Activated CD8-positive, alpha-beta memory T cell treated with anti-CD3 and anti-CD28 coated beads, Interleukin-2, amount 10 ng/mL, durations not matched to agents 7 days and 5 days (primary cell): ENCODE measurements around the gene USP2. TPM values are rescaled to one million over a fixed set of nuclear protein-coding genes. Genes with fewer than 3 reads are reported as not detected.

ENCODE experiments used
- ATAC-seq: fragments of 150-1000 bp; cut with Tn5 transposase; one replicate; pipeline ENCODE4 v1.10.0; 2021; ENCODE audit warnings: moderate library complexity
- CTCF ChIA-PET: fragments of 350-600 bp; sonication (Branson Sonifier 250); formaldehyde crosslinking; loops from one replicate; lab custom pipeline; 2021; ENCODE audit warnings: antibody characterized with exemption; lab: Charles Lee
- DNase-seq: peaks from one replicate; pipeline ENCODE4 v3.0.0-alpha.2; 2020
- H3K27ac Mint-ChIP-seq: one replicate; pipeline ENCODE4 v1.8.0; 2021; ENCODE audit warnings: mild to moderate bottlenecking, mixed read lengths
- H3K27me3 Mint-ChIP-seq: one replicate; pipeline ENCODE4 v1.8.0; 2021; ENCODE audit warnings: mixed read lengths
- H3K36me3 Mint-ChIP-seq: one replicate; pipeline ENCODE4 v1.8.0; 2021; ENCODE audit warnings: mild to moderate bottlenecking, mixed read lengths
- H3K4me1 Mint-ChIP-seq: one replicate; pipeline ENCODE4 v1.8.0; 2021; ENCODE audit warnings: mixed read lengths
- H3K4me3 Mint-ChIP-seq: one replicate; pipeline ENCODE4 v1.8.0; 2021; ENCODE audit warnings: mild to moderate bottlenecking, moderate library complexity, mixed read lengths
- H3K9me3 Mint-ChIP-seq: one replicate; pipeline ENCODE4 v1.8.0; 2022; ENCODE audit warnings: low read depth, mixed read lengths
- total RNA-seq, 2 experiments: library from RNA; stranded (reverse); gene quantifications; one replicate each; pipeline ENCODE4 v1.2.3, GENCODE V29; 2021

Gene USP2, protein sequence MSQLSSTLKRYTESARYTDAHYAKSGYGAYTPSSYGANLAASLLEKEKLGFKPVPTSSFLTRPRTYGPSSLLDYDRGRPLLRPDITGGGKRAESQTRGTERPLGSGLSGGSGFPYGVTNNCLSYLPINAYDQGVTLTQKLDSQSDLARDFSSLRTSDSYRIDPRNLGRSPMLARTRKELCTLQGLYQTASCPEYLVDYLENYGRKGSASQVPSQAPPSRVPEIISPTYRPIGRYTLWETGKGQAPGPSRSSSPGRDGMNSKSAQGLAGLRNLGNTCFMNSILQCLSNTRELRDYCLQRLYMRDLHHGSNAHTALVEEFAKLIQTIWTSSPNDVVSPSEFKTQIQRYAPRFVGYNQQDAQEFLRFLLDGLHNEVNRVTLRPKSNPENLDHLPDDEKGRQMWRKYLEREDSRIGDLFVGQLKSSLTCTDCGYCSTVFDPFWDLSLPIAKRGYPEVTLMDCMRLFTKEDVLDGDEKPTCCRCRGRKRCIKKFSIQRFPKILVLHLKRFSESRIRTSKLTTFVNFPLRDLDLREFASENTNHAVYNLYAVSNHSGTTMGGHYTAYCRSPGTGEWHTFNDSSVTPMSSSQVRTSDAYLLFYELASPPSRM
- under 1 TPM; 0.28 to 0.76 TPM for total RNA-seq

GRCh38 chr11:119381181-119381988 is at the start of gene USP2:
Gene USP2 (minus strand): TSS chr11:119381690. CDS start chr11:119373480, 8,210 bp downstream.
- H3K4me3 Mint-ChIP-seq = no peak within 1 kb of the TSS
- CTCF ChIA-PET = interaction anchor here (0.7 to 18.1 kb wide), 15 partner anchors 8 to 273 kb away, joined by 3 to 318 read pairs (median 4); no protein-coding TSS in a partner anchor
- H3K4me1 Mint-ChIP-seq = peaks cover 9% of the 10 kb centered on the region
- peak; percentile 98 for ATAC-seq
- H3K9me3 Mint-ChIP-seq = no peaks in the 10 kb centered on the region
- DNase-seq = peak; percentile 96
- no peaks in the 10 kb centered on the region for H3K36me3 Mint-ChIP-seq
- peaks cover 7% of the 10 kb centered on the region for H3K27me3 Mint-ChIP-seq
- no peak within 1 kb of the TSS for H3K27ac Mint-ChIP-seq

DNA sequence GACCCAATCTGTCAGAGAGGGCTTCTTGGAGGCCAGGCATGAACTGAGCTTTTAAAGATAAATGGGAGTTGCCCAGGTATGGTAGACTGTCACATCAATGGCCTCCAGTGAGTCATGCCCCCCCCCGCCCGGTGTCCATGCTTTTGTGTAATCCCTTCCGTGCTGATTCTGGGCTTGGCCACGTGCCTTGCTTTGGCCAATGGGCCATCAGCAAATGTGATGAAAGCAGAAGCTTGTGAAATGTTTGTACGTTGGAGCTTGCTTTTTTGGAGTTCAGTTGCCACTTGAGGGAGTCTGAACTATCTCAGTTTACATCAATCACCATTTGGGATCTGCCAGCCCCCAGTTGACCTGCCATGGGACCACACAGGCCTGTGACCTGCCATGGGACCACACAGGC is 45.8 kb upstream of the USP2 start:
- Mint-ChIP-seq H3K4me3 (no peak overlapping the region), H3K27ac (no peak overlapping the region), H3K4me1 (peaks cover 8% of the 10 kb centered on the region), H3K9me3 (no peaks in the 10 kb centered on the region), H3K36me3 (no peaks in the 10 kb centered on the region), H3K27me3 (peaks cover 51% of the 10 kb centered on the region)
- CTCF ChIA-PET = interaction anchor here (1.4 kb wide), 1 partner anchor 12 kb away, joined by 3 read pairs; no protein-coding TSS in a partner anchor
- no peak for DNase-seq
- no peak for ATAC-seq

DNA sequence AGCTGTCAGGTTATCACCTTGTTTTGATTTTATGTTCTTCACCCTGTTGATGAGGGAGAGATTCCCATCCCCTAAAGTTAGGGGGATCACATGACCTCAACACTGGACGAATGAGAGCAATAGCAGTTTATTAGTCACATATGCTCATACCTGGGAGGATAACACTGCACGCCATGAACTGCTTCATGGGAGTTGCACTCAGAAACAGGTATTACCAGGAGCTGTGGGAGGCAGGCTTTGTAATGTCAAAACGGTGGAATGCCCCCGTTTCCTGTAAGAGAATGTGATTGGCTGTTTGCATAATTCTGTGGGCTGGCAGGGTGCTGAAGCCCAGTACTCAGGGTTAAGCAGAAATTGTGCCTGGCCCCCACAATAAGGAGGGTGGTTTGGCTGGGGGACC is 44.7 kb upstream of the USP2 start:
- Mint-ChIP-seq H3K4me1 (peaks cover 11% of the 10 kb centered on the region), H3K27ac (no peak overlapping the region), H3K4me3 (no peak overlapping the region), H3K27me3 (peaks cover 53% of the 10 kb centered on the region), H3K36me3 (no peaks in the 10 kb centered on the region), H3K9me3 (no peaks in the 10 kb centered on the region)
- DNase-seq (no peak), ATAC-seq (no peak)
- CTCF ChIA-PET = interaction anchor here (0.8 to 1.2 kb wide), 3 partner anchors 40 to 49 kb away, joined by 3 to 4 read pairs (median 3); no protein-coding TSS in a partner anchor

DNA sequence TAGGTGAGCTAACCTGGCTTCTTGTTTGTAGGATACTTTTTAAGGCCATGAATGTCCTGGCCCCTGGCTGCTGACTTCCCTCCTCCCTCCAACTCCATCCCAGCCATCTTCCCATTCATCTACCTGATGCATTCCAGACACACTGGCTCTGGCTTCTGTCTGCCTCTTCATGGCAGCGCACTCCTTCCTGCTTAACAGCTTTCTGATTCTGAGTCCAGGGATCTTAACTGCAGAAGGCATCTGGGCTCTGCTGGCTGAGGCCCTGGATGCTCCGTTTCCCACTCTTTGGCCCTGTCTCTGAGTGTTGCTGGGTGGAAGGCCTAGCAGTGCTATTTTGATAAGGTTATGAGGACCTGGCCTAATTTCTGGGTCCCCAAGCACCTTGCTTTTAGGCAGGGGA is 43.3 kb upstream of the USP2 start:
- peaks cover 11% of the 10 kb centered on the region for H3K4me1 Mint-ChIP-seq
- no peaks in the 10 kb centered on the region for H3K9me3 Mint-ChIP-seq
- CTCF ChIA-PET = interaction anchor here (1.6 kb wide), 1 partner anchor 69 kb away, joined by 4 read pairs; no protein-coding TSS in a partner anchor
- H3K27ac Mint-ChIP-seq = no peak overlapping the region
- no peaks in the 10 kb centered on the region for H3K36me3 Mint-ChIP-seq
- ATAC-seq = no peak
- no peak overlapping the region for H3K4me3 Mint-ChIP-seq
- no peak for DNase-seq
- H3K27me3 Mint-ChIP-seq = peaks cover 56% of the 10 kb centered on the region

- CTCF ChIA-PET = interaction anchor here (1.6 kb wide), 1 partner anchor 68 kb away, joined by 4 read pairs; no protein-coding TSS in a partner anchor
- H3K27me3 Mint-ChIP-seq = peaks cover 53% of the 10 kb centered on the region
- no peaks in the 10 kb centered on the region for H3K9me3 Mint-ChIP-seq
- no peaks in the 10 kb centered on the region for H3K36me3 Mint-ChIP-seq
- DNase-seq (no peak), ATAC-seq (no peak)
- H3K4me1 Mint-ChIP-seq = peaks cover 11% of the 10 kb centered on the region
- H3K4me3 Mint-ChIP-seq = no peak overlapping the region
- H3K27ac Mint-ChIP-seq = no peak overlapping the region
Observed at GRCh38 chr11:119424276-119424675, 42.8 kb upstream of the USP2 start.

GRCh38 chr11:119423509-119424254 is 42.2 kb upstream of the USP2 start:
- Mint-ChIP-seq H3K4me1 (peaks cover 11% of the 10 kb centered on the region), H3K27ac (no peak overlapping the region), H3K27me3 (peaks cover 53% of the 10 kb centered on the region), H3K4me3 (no peak overlapping the region), H3K36me3 (no peaks in the 10 kb centered on the region), H3K9me3 (no peaks in the 10 kb centered on the region)
- DNase-seq = no peak
- no peak for ATAC-seq
- CTCF ChIA-PET = interaction anchor here (1.6 kb wide), 1 partner anchor 68 kb away, joined by 4 read pairs; no protein-coding TSS in a partner anchor

- CTCF ChIA-PET = no interaction called here
- Mint-ChIP-seq H3K36me3 (no peaks in the 10 kb centered on the region), H3K9me3 (no peaks in the 10 kb centered on the region), H3K4me1 (peaks cover 11% of the 10 kb centered on the region), H3K27ac (no peak within 1 kb of the TSS), H3K27me3 (peaks cover 53% of the 10 kb centered on the region), H3K4me3 (no peak within 1 kb of the TSS)
- DNase-seq (no peak), ATAC-seq (no peak)
Observed at GRCh38 chr11:119422809-119423508, 41.5 kb upstream of the USP2 start, which contains the start of gene THY1. Gene THY1 (minus strand): TSS chr11:119423172. CDS start chr11:119420905, 2,267 bp downstream.

GRCh38 chr11:119421941-119422808 is 40.7 kb upstream of the USP2 start:
- H3K4me1 Mint-ChIP-seq = peaks cover 11% of the 10 kb centered on the region
- peak; percentile 47 for ATAC-seq
- CTCF ChIA-PET = no interaction called here

DNA sequence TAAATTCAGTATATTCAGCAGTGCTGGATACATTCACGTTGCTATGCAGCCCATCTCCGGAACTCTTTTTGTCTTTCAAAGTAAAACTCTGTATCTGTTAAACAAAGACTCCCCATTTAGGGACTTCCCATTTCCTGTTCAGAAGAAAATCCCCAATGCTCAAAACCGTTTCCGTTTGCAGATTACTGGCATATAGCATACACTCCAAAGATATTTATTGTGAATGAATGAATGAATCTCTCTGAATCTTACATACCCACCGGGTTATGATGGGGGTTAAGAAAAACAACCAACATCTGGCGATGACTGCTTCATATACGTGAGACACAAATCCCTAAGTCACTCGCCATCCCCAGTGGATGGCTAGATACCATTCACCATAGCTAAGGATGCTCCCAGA is 39.9 kb upstream of the USP2 start:
- no peaks in the 10 kb centered on the region for H3K36me3 Mint-ChIP-seq
- CTCF ChIA-PET = no interaction called here
- no peak for DNase-seq
- no peak overlapping the region for H3K4me3 Mint-ChIP-seq
- peaks cover 10% of the 10 kb centered on the region for H3K4me1 Mint-ChIP-seq
- no peaks in the 10 kb centered on the region for H3K9me3 Mint-ChIP-seq
- ATAC-seq = no peak
- H3K27me3 Mint-ChIP-seq = peaks cover 53% of the 10 kb centered on the region
- no peak overlapping the region for H3K27ac Mint-ChIP-seq

More at GRCh38 chr11:119421941-119422808, 40.7 kb upstream of the USP2 start:
- H3K36me3 Mint-ChIP-seq = no peaks in the 10 kb centered on the region
- H3K9me3 Mint-ChIP-seq = no peaks in the 10 kb centered on the region
- peaks cover 55% of the 10 kb centered on the region for H3K27me3 Mint-ChIP-seq
- no peak overlapping the region for H3K27ac Mint-ChIP-seq
- no peak overlapping the region for H3K4me3 Mint-ChIP-seq
- DNase-seq = no peak

- H3K9me3 Mint-ChIP-seq = no peaks in the 10 kb centered on the region
- peaks cover 53% of the 10 kb centered on the region for H3K27me3 Mint-ChIP-seq
- H3K36me3 Mint-ChIP-seq = no peaks in the 10 kb centered on the region
- DNase-seq (no peak), ATAC-seq (no peak)
- H3K27ac Mint-ChIP-seq = no peak overlapping the region
- H3K4me1 Mint-ChIP-seq = peaks cover 7% of the 10 kb centered on the region
- CTCF ChIA-PET = no interaction called here
- H3K4me3 Mint-ChIP-seq = no peak overlapping the region
Observed at GRCh38 chr11:119420631-119421030, 39.1 kb upstream of the USP2 start.

GRCh38 chr11:119419834-119420492 is 38.5 kb upstream of the USP2 start:
- ATAC-seq (no peak), DNase-seq (no peak)
- H3K27me3 Mint-ChIP-seq = peaks cover 53% of the 10 kb centered on the region
- no peaks in the 10 kb centered on the region for H3K36me3 Mint-ChIP-seq
- H3K4me1 Mint-ChIP-seq = peaks cover 7% of the 10 kb centered on the region
- H3K9me3 Mint-ChIP-seq = no peaks in the 10 kb centered on the region
- no peak overlapping the region for H3K27ac Mint-ChIP-seq
- CTCF ChIA-PET = no interaction called here
- H3K4me3 Mint-ChIP-seq = no peak overlapping the region
